MM.1S (cell line): ENCODE data around the gene LBR.

ENCODE experiments used
- DNase-seq: peaks from one replicate; pipeline ENCODE4 v3.0.0-alpha.2; 2015
- H2AFZ ChIP-seq: fragments of 300-600 bp; sonication (generic); 2 replicates; pipeline ENCODE4 v1.6.0; 2016; ENCODE audit warnings: antibody characterized with exemption, low read length
- H3F3A ChIP-seq: fragments of 300-600 bp; sonication (generic); 2 replicates; pipeline ENCODE4 v1.6.1; 2016; ENCODE audit warnings: mild to moderate bottlenecking, antibody characterized with exemption, low read length, moderate library complexity, mixed read lengths; ENCODE audit not compliant: insufficient read depth
- H3K27ac ChIP-seq: fragments of 300-600 bp; sonication (generic); 2 replicates; pipeline ENCODE4 v1.5.1; 2016; ENCODE audit warnings: mild to moderate bottlenecking, low read length
- H3K27me3 ChIP-seq: fragments of 300-600 bp; sonication (generic); replicated peaks from 2 replicates; pipeline ENCODE4 v1.6.0; 2016; ENCODE audit warnings: low read length; ENCODE audit not compliant: insufficient read depth
- H3K36me3 ChIP-seq: fragments of 300-600 bp; sonication (generic); replicated peaks from 2 replicates; pipeline ENCODE4 v1.6.1; 2016; ENCODE audit warnings: mild to moderate bottlenecking, low read length, mixed read lengths; ENCODE audit not compliant: insufficient read depth
- H3K4me1 ChIP-seq: fragments of 300-600 bp; sonication (generic); 2 replicates; pipeline ENCODE4 v1.6.1; 2016; ENCODE audit warnings: low read length, mixed read lengths
- H3K4me2 ChIP-seq: fragments of 300-600 bp; sonication (generic); 2 replicates; pipeline ENCODE4 v1.6.0; 2016; ENCODE audit warnings: low read depth, low read length
- H3K4me3 ChIP-seq: fragments of 300-600 bp; sonication (generic); 2 replicates; pipeline ENCODE4 v1.5.1; 2016; ENCODE audit warnings: low read length, mixed read lengths
- H3K79me2 ChIP-seq: fragments of 300-600 bp; sonication (generic); 2 replicates; pipeline ENCODE4 v1.6.1; 2016; ENCODE audit warnings: mixed run types, low read length, mixed read lengths
- H3K9ac ChIP-seq: fragments of 300-600 bp; sonication (generic); 2 replicates; pipeline ENCODE4 v1.6.1; 2016; ENCODE audit warnings: low read length, mixed read lengths
- H3K9me2 ChIP-seq: fragments of 300-600 bp; sonication (generic); replicated peaks from 2 replicates; pipeline ENCODE4 v1.6.1; 2016; ENCODE audit warnings: mild to moderate bottlenecking, low read length, mixed read lengths; ENCODE audit not compliant: insufficient read depth
- H3K9me3 ChIP-seq: fragments of 300-600 bp; sonication (generic); replicated peaks from 2 replicates; pipeline ENCODE4 v1.6.1; 2016; ENCODE audit warnings: mild to moderate bottlenecking, low read length, mixed read lengths; ENCODE audit not compliant: insufficient read depth
- H4K20me1 ChIP-seq: fragments of 300-600 bp; sonication (generic); 2 replicates; pipeline ENCODE4 v1.6.1; 2016; ENCODE audit warnings: mild to moderate bottlenecking, low read length, moderate library complexity, mixed read lengths; ENCODE audit not compliant: insufficient read depth
- EZH2 ChIP-seq: fragments of 300-600 bp; sonication (generic); optimal IDR thresholded peaks from 2 replicates; pipeline ENCODE3; 2017; ENCODE audit warnings: low read depth, mild to moderate bottlenecking, antibody characterized with exemption, low read length, mixed read lengths
- EZH2phosphoT487 ChIP-seq: fragments of 300-600 bp; sonication (generic); IDR thresholded peaks from 2 replicates; pipeline ENCODE4 v1.6.1; 2018; ENCODE audit warnings: antibody characterized with exemption, low read length
- TF ChIP-seq, protein P1 (sequence below): fragments of 300-600 bp; sonication (generic); IDR thresholded peaks from 2 replicates; pipeline ENCODE4 v1.5.1; 2016; ENCODE audit warnings: antibody characterized with exemption, low read length, mixed read lengths

LBR gene

DNA sequence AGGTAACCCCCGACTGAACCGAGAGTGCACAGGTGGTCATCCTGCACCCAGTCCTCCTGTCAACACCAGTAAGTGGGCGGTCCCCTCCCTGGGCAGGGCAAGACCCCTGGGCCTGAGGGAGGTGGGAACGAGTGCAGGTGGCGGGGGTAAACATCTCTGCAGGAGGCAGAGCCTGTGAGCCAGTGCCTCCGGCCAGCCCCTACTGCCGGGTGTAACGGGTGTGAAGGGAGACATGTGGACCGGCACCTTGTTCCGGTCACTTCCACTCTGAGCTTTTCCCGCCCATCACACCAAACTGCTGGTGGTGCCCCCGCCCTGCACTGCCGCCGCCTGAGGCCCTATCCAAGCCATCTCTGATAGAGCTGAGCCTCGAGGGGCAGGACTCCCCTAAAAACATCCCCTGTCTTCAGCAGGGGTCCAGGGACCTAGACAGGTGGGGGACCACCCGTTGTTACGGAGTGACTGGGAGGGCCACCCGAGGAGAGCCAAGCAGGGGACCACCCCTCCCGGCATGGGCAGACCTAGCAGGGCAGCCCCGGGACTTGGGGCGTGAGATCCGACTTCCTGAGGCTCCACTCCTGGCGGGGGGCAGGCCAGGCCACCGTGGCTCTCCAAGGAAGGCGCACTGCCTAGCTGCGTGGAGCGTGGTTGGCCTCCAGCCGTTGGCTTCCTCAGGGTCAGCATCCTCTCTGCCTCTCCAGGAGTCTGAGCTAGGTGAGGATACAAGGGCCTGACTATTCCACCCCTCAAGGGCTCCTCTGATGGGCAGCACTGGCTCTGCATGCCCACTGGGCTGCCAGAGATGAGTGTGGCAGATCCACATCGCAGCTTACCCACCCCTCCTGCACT, 43.8 kb upstream of the LBR start:
- no peak overlapping the region for H2AFZ ChIP-seq
- H3K4me3 ChIP-seq = no peak overlapping the region
- no peak overlapping the region for H3K9ac ChIP-seq
- TF ChIP-seq EZH2phosphoT487 (no peak), EZH2 (no peak)
- TF ChIP-seq, protein P1, sequence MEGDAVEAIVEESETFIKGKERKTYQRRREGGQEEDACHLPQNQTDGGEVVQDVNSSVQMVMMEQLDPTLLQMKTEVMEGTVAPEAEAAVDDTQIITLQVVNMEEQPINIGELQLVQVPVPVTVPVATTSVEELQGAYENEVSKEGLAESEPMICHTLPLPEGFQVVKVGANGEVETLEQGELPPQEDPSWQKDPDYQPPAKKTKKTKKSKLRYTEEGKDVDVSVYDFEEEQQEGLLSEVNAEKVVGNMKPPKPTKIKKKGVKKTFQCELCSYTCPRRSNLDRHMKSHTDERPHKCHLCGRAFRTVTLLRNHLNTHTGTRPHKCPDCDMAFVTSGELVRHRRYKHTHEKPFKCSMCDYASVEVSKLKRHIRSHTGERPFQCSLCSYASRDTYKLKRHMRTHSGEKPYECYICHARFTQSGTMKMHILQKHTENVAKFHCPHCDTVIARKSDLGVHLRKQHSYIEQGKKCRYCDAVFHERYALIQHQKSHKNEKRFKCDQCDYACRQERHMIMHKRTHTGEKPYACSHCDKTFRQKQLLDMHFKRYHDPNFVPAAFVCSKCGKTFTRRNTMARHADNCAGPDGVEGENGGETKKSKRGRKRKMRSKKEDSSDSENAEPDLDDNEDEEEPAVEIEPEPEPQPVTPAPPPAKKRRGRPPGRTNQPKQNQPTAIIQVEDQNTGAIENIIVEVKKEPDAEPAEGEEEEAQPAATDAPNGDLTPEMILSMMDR = no peak
- peaks cover 17% of the 10 kb centered on the region for H3K4me1 ChIP-seq
- H3K9me2 ChIP-seq = no peaks in the 10 kb centered on the region
- no peaks in the 10 kb centered on the region for H3K79me2 ChIP-seq
- no peaks in the 10 kb centered on the region for H4K20me1 ChIP-seq
- H3K9me3 ChIP-seq = no peaks in the 10 kb centered on the region
- H3F3A ChIP-seq = 0 out of 2 replicates have a peak, but pooled peaks cover 4% of the 10 kb centered on the region
- DNase-seq = no peak
- no peaks in the 10 kb centered on the region for H3K36me3 ChIP-seq
- no peaks in the 10 kb centered on the region for H3K27me3 ChIP-seq
- H3K27ac ChIP-seq = no peak overlapping the region
- H3K4me2 ChIP-seq = no peak overlapping the region

DNA sequence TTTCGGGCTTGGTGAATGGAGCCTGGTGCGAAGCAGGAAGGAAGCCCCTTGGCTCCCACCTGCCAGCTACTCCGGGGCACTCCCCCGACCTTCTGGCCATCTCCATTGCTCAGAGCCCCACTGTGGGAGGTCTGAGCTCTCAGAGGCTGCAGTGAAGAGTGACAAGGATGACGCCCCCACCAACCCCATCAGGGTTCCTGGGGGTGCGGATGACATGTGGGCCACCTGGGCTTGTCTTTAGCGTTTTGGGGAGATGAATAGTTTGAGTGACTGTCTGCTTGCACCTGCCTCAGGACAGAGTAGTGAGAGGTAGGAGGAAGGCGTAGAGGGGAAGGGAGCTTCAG, 43.2 kb upstream of the LBR start:
- Histone ChIP-seq H3K4me1 (peaks cover 18% of the 10 kb centered on the region), H2AFZ (no peak overlapping the region), H3F3A (0 out of 2 replicates have a peak, but pooled peaks cover 4% of the 10 kb centered on the region), H3K36me3 (no peaks in the 10 kb centered on the region), H3K4me3 (no peak overlapping the region), H3K9me3 (no peaks in the 10 kb centered on the region), H3K9ac (no peak overlapping the region), H3K9me2 (no peaks in the 10 kb centered on the region), H3K27me3 (no peaks in the 10 kb centered on the region), H3K27ac (no peak overlapping the region), H3K79me2 (no peaks in the 10 kb centered on the region), H4K20me1 (no peaks in the 10 kb centered on the region), H3K4me2 (no peak overlapping the region)
- TF ChIP-seq EZH2 (no peak), EZH2phosphoT487 (no peak)
- TF ChIP-seq, protein P1 = no peak
- DNase-seq = no peak

DNA sequence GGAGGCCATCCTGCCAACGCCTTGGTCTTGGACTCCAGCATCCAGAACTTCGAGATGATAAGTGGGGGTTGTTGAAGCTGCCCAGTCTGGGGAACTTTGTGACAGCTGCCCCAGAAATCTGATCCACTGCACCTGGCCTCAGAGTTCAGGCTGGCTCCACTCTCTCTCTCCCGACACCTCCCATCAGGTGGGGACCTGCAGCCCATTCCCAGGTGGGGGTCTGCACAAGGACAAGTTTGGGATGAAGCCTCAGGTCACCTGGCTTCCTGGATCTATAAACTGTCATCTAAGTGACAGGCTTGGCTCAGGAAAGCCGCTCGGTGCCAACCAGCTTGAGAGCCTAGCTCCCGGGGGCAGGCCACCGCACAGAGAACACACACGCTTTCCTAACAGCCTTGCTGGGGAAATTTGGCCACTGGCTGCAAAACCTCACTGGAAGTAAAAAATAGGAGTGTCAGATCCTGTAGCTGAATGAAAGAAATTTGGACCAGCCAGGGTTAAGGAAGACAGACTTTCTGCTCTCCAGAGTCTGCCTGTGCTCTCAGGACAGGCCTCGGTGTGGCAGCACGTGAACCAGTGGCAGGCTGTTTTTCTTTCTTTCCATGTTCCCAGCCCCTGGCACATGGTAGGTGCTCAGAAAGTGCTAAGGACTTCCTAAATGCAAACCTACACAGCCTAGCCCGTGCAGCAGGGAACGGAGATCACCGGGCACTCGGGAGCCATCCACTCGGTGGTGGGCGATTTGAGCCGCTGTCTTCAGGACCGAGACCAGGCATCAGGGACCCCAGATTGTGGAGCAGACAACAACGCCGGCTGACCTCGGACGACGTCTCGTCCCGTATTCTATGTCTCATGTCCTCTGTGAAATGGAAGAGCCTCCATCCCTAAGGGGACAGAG, 42.6 kb upstream of the LBR start:
- H3K9ac ChIP-seq = no peak overlapping the region
- H3K4me2 ChIP-seq = no peak overlapping the region
- H3K79me2 ChIP-seq = no peaks in the 10 kb centered on the region
- H3K9me2 ChIP-seq = no peaks in the 10 kb centered on the region
- no peaks in the 10 kb centered on the region for H3K36me3 ChIP-seq
- H2AFZ ChIP-seq = no peak overlapping the region
- TF ChIP-seq EZH2phosphoT487 (no peak), EZH2 (no peak)
- TF ChIP-seq, protein P1 = no peak
- 0 out of 2 replicates have a peak, but pooled peaks cover 4% of the 10 kb centered on the region for H3F3A ChIP-seq
- peaks cover 18% of the 10 kb centered on the region for H3K4me1 ChIP-seq
- no peaks in the 10 kb centered on the region for H3K27me3 ChIP-seq
- no peak overlapping the region for H3K27ac ChIP-seq
- no peaks in the 10 kb centered on the region for H3K9me3 ChIP-seq
- no peak for DNase-seq
- H4K20me1 ChIP-seq = no peaks in the 10 kb centered on the region
- H3K4me3 ChIP-seq = no peak overlapping the region
